Spleen (tissue), 11 donors: ENCODE data around the gene LCAT. TPM values are rescaled to one million over a fixed set of nuclear protein-coding genes. Genes with fewer than 3 reads are reported as not detected.

Experiments
- DNase-seq: peaks from one replicate; pipeline ENCODE4 v3.0.0-alpha.2; 2020
- H3K27ac ChIP-seq, 8 donors: fragments of 200-600 bp; sonication (generic) in 7 of 8; 1 replicate in 4 of 8; 2 replicates in 4 of 8; pipeline versions ENCODE4 v1.5.0 to v1.8.0; 2016 to 2021; ENCODE audit warnings: inconsistent platforms in 4 of 8, mild to moderate bottlenecking in 4 of 8, moderate library complexity in 1 of 8
- H3K27me3 ChIP-seq, 7 donors: fragments of 200-600 bp; sonication (generic) in 6 of 7; replicated peaks in 1 of 7; 1 replicate in 4 of 7; 2 replicates in 3 of 7; pipeline versions ENCODE4 v1.5.0 to v1.8.0; 2016 to 2021; ENCODE audit warnings: inconsistent platforms in 3 of 7, mild to moderate bottlenecking in 1 of 7
- H3K36me3 ChIP-seq, 6 donors: fragments of 200-600 bp; sonication (generic) in 5 of 6; 1 replicate in 4 of 6; 2 replicates in 2 of 6; pipeline versions ENCODE4 v1.5.0 to v1.8.0; 2016 to 2021; ENCODE audit warnings: inconsistent platforms in 2 of 6
- H3K4me1 ChIP-seq, 6 donors: fragments of 200-600 bp; sonication (generic) in 5 of 6; 1 replicate in 3 of 6; 2 replicates in 3 of 6; pipeline versions ENCODE4 v1.5.0 to v1.8.0; 2016 to 2021; ENCODE audit warnings: inconsistent platforms in 3 of 6
- H3K4me3 ChIP-seq, 8 donors: fragments of 200-600 bp; sonication (generic) in 7 of 8; 1 replicate in 4 of 8; 2 replicates in 4 of 8; pipeline versions ENCODE4 v1.5.0 to v1.8.0; 2016 to 2021; ENCODE audit warnings: inconsistent platforms in 4 of 8, mild to moderate bottlenecking in 4 of 8, moderate library complexity in 2 of 8
- H3K9me3 ChIP-seq, 8 donors: fragments of 200-600 bp; sonication (generic) in 7 of 8; 1 replicate in 4 of 8; 2 replicates in 4 of 8; pipeline versions ENCODE4 v1.5.0 to v1.8.0; 2016 to 2021; ENCODE audit warnings: inconsistent platforms in 4 of 8
- CTCF ChIP-seq, 11 experiments: fragments of 200-600 bp in 7 of 11; fragments of 450-650 bp in 4 of 11; sonication (generic) in 4 of 11; IDR thresholded peaks in 8 of 11; conservative IDR thresholded peaks in 3 of 11; 1 replicate in 7 of 11; 2 replicates in 4 of 11; pipeline versions ENCODE4 v1.4.0 to v1.8.0; 2016 to 2021; ENCODE audit warnings: antibody characterized with exemption in 11 of 11, inconsistent platforms in 4 of 11, mild to moderate bottlenecking in 1 of 11
- POLR2A ChIP-seq, 3 donors: fragments of 450-650 bp; IDR thresholded peaks; one replicate each; pipeline ENCODE4 v1.5.1; 2017; ENCODE audit warnings: antibody characterized with exemption in 3 of 3, mild to moderate bottlenecking in 1 of 3
- POLR2AphosphoS5 ChIP-seq, 3 donors: sonication (generic); formaldehyde crosslinking; IDR thresholded peaks; one replicate each; pipeline ENCODE4 v1.5.1; 2017; ENCODE audit warnings: antibody characterized with exemption in 3 of 3
- WGBS, 5 donors: extraction: QIAGEN DNeasy Blood & Tissue Kit in 3 of 5; methylation state at CpG; one replicate each; pipeline versions ENCODE4 v1.1.5 to v1.1.7; 2013 to 2018; 5-methylcytosine and 5-hydroxymethylcytosine counted together
- intact Hi-C: fragments of 100-400 bp; cut with DNase I; formaldehyde crosslinking; loops from one replicate; pipeline ENCODE4 v1.15.0; 2023; ENCODE audit warnings: low total_unique reads
- polyA plus RNA-seq, 3 donors: library from polyadenylated mRNA; stranded (reverse); fragments of 200-250 nt; gene quantifications; one replicate each; pipeline ENCODE4 v1.2.1, GENCODE V29; 2013
- total RNA-seq, 7 donors: library from RNA; depleted of rRNA in 3 of 7; stranded (reverse); fragments of >200 nt in 3 of 7; fragmentation: NEBNext Ultra II Directional in 4 of 7; extraction: Animal tissue kit (Norgen Biotek cat#: 25700) in 4 of 7; gene quantifications; one replicate each; pipeline versions ENCODE4 v1.1.0 to v1.2.1, GENCODE V29; 2016 to 2021
- donor health status: healthy with polysubstance abuse.
- donor health status: DM: no; HTN: no; CAD: no; lungs with moderate emphysema.
- donor health status: DM: no; HTN: no; CAD: no.
- donor health status: Bipolar disorder and iron deficiency.
- donor health status: healthy.
- donor health status: DM: no; HTN: no; CAD: no.
- donor health status: DM: yes; HTN: yes; CAD: no.

The LCAT gene
- total and polyA plus RNA-seq, 10 donors, result 5.2 to 51.6 (median 17.0) TPM

- Histone ChIP-seq H3K4me3 (peak overlapping the region in 1 of 8 donors; percentile 74), H3K36me3 (peaks cover 0 to 27% (median 18%) of the 10 kb centered on the region in 6 donors), H3K27ac (peak overlapping the region in 5 of 8 donors; percentile 7 to 92 (median 87)), H3K4me1 (peaks cover 35 to 83% (median 56%) of the 10 kb centered on the region in 6 donors), H3K9me3 (no peaks in the 10 kb centered on the region), H3K27me3 (no peaks in the 10 kb centered on the region)
- no peak for DNase-seq
- intact Hi-C loops, result no loop called here
- WGBS, 5 donors, result 70 to 81% (median 76%) methylated on average over 10 to 11 of the region's 11 CpGs
- no peak for TF ChIP-seq CTCF (IDR thresholded peaks at IDR 0.05 in 8 of 11, conservative IDR thresholded peaks at IDR 0.05 in 3 of 11)
- TF ChIP-seq POLR2AphosphoS5 (IDR thresholded peaks at IDR 0.05), result no peak
- no peak for TF ChIP-seq POLR2A (IDR thresholded peaks at IDR 0.05)
Observed at GRCh38 chr16:67965668-67966548, 22.0 kb upstream of the LCAT start.

- Histone ChIP-seq H3K4me1 (peaks cover 44 to 95% (median 68%) of the 10 kb centered on the region in 6 donors), H3K27ac (peak overlapping the region in 3 of 8 donors; percentile 5 to 54 (median 47)), H3K27me3 (no peaks in the 10 kb centered on the region), H3K9me3 (no peaks in the 10 kb centered on the region), H3K36me3 (peaks cover 0 to 40% (median 28%) of the 10 kb centered on the region in 6 donors), H3K4me3 (no peak overlapping the region)
- no peak for TF ChIP-seq CTCF (IDR thresholded peaks at IDR 0.05 in 8 of 11, conservative IDR thresholded peaks at IDR 0.05 in 3 of 11)
- DNase-seq, result no peak
- WGBS, 5 donors, result 87 to 96% (median 94%) methylated on average over 6 of the region's 6 CpGs
- intact Hi-C loops, result no loop called here
Observed at GRCh38 chr16:67964477-67965131, 20.7 kb upstream of the LCAT start.

GRCh38 chr16:67963662-67964321 lies 19.9 kb upstream of the LCAT start:
- Histone ChIP-seq H3K36me3 (peaks cover 0 to 48% (median 28%) of the 10 kb centered on the region in 6 donors), H3K9me3 (no peaks in the 10 kb centered on the region), H3K27me3 (no peaks in the 10 kb centered on the region), H3K4me1 (peaks cover 44 to 95% (median 69%) of the 10 kb centered on the region in 6 donors), H3K4me3 (peak overlapping the region in 2 of 8 donors; percentile 13 to 38), H3K27ac (peak overlapping the region in 5 of 8 donors; percentile 5 to 54 (median 41))
- TF ChIP-seq CTCF (IDR thresholded peaks at IDR 0.05 in 8 of 11, conservative IDR thresholded peaks at IDR 0.05 in 3 of 11) (no peak), POLR2AphosphoS5 (IDR thresholded peaks at IDR 0.05) (peak in 2 of 3 donors; percentile 58 to 74)
- 60 to 81% (median 77%) methylated on average over 16 to 32 of the region's 32 CpGs for whole genome bisulfite sequencing, 5 donors
- intact Hi-C loops, result no loop called here
- peak; percentile 75 for DNase-seq
